H1 (cell line): ENCODE data around the gene DENND4A. TPM values are rescaled to one million over a fixed set of nuclear protein-coding genes. Genes with fewer than 3 reads are reported as not detected.

Source experiments
- CTCF ChIA-PET: fragments of 300-600 bp; sonication (Branson Sonifier 250); formaldehyde crosslinking; loops from one replicate; lab custom pipeline; 2021; ENCODE audit not compliant: partially characterized antibody; lab: Charles Lee
- POLR2A ChIA-PET: fragments of 300-600 bp; sonication (Branson Sonifier 250); formaldehyde crosslinking; loops from one replicate; lab custom pipeline; 2021; ENCODE audit warnings: inconsistent platforms; ENCODE audit not compliant: partially characterized antibody; lab: Charles Lee
- DNase-seq, 2 experiments: peaks; one replicate each; pipeline versions ENCODE4 v3.0.0 to v3.0.0-alpha.2; 2010 to 2022; ENCODE audit warnings: low spot score in 2 of 2, low read depth in 1 of 2, mixed read lengths in 1 of 2
- FAIRE-seq: peaks from 2 replicates; lab custom pipeline; 2011; peaks lifted over from hg19 to GRCh38; lab: Jason Lieb, UNC
- H2AFZ ChIP-seq: 2 replicates; pipeline ENCODE4 v1.8.1; 2012; ENCODE audit warnings: low read length, inconsistent platforms
- H2AK5ac ChIP-seq: 2 replicates; pipeline ENCODE4 v1.6.1; 2013; ENCODE audit warnings: low read depth, low read length
- H2BK120ac ChIP-seq: replicated peaks from 2 replicates; pipeline ENCODE3; 2013; ENCODE audit warnings: low read depth, low read length, inconsistent platforms
- H2BK12ac ChIP-seq: 2 replicates; pipeline ENCODE4 v1.6.1; 2013; ENCODE audit warnings: low read depth, low read length
- H2BK15ac ChIP-seq: 2 replicates; pipeline ENCODE4 v1.6.1; 2013; ENCODE audit warnings: low read length
- H2BK20ac ChIP-seq: 2 replicates; pipeline ENCODE4 v1.6.1; 2013; ENCODE audit warnings: low read length
- H2BK5ac ChIP-seq: 2 replicates; pipeline ENCODE4 v1.6.1; 2013; ENCODE audit warnings: low read depth, low read length
- H3K14ac ChIP-seq: 2 replicates; pipeline ENCODE4 v1.6.1; 2013; ENCODE audit warnings: inconsistent platforms; ENCODE audit not compliant: insufficient read length
- H3K18ac ChIP-seq: 2 replicates; pipeline ENCODE4 v1.6.1; 2013; ENCODE audit warnings: low read length; ENCODE audit errors: extremely low read depth
- H3K23ac ChIP-seq: 2 replicates; pipeline ENCODE4 v1.6.1; 2013; ENCODE audit warnings: inconsistent platforms; ENCODE audit not compliant: insufficient read length
- H3K23me2 ChIP-seq: 2 replicates; pipeline ENCODE4 v1.6.1; 2013; ENCODE audit warnings: low read depth, low read length
- H3K27ac ChIP-seq: 2 replicates; pipeline ENCODE4 v1.6.1; 2011; ENCODE audit warnings: low read depth, low read length, inconsistent platforms
- H3K27me3 ChIP-seq, 4 experiments: replicated peaks in 1 of 4; 1 replicate in 1 of 4; 2 replicates in 3 of 4; pipeline versions ENCODE4 v1.6.1 to v1.8.1; 2011 to 2013; ENCODE audit warnings: low read length in 3 of 4, mild to moderate bottlenecking in 3 of 4, inconsistent platforms in 2 of 4, mixed read lengths in 2 of 4, moderate library complexity in 1 of 4; ENCODE audit not compliant: control insufficient read depth in 3 of 4, insufficient read depth in 3 of 4; ENCODE audit errors: extremely low read depth in 1 of 4
- H3K36me3 ChIP-seq, 4 experiments: 2 replicates each; pipeline versions ENCODE4 v1.6.1 to v1.8.1; 2011 to 2013; ENCODE audit warnings: mild to moderate bottlenecking in 4 of 4, low read length in 3 of 4, moderate library complexity in 2 of 4, control low read depth in 1 of 4, inconsistent platforms in 1 of 4; ENCODE audit not compliant: insufficient read depth in 4 of 4, control insufficient read depth in 2 of 4
- H3K4ac ChIP-seq: replicated peaks from 2 replicates; pipeline ENCODE3; 2013; ENCODE audit warnings: low read length, low read depth, mixed read lengths, inconsistent platforms; ENCODE audit not compliant: insufficient read length
- H3K4me1 ChIP-seq, 4 experiments: replicated peaks in 1 of 4; 1 replicate in 1 of 4; 2 replicates in 3 of 4; pipeline versions ENCODE4 v1.6.1 to v1.8.1; 2011 to 2013; ENCODE audit warnings: low read length in 3 of 4, inconsistent platforms in 2 of 4, mixed read lengths in 1 of 4; ENCODE audit not compliant: insufficient read depth in 4 of 4, control insufficient read depth in 3 of 4
- H3K4me2 ChIP-seq, 2 experiments: 2 replicates each; pipeline versions ENCODE4 v1.6.1 to v1.8.1; 2011 to 2013; ENCODE audit warnings: low read depth in 2 of 2, low read length in 2 of 2, control low read depth in 1 of 2, inconsistent platforms in 1 of 2, mild to moderate bottlenecking in 1 of 2; ENCODE audit not compliant: insufficient read depth in 1 of 2
- H3K4me3 ChIP-seq, 4 experiments: fragments of 200-600, 300-600 bp in 1 of 4; sonication (generic), shearing (Covaris generic), sonication (Bioruptor Twin) in 1 of 4; 2 replicates each; pipeline versions ENCODE4 v1.5.1 to v1.8.1; 2011 to 2016; ENCODE audit warnings: low read length in 4 of 4, low read depth in 3 of 4, control low read depth in 2 of 4, inconsistent platforms in 2 of 4, mild to moderate bottlenecking in 2 of 4, mixed read lengths in 1 of 4, moderate library complexity in 1 of 4; ENCODE audit not compliant: insufficient read depth in 2 of 4; ENCODE audit errors: extremely low read depth in 1 of 4
- H3K56ac ChIP-seq: replicated peaks from 2 replicates; pipeline ENCODE3; 2013; ENCODE audit warnings: low read depth, mild to moderate bottlenecking, mixed read lengths, low read length, inconsistent platforms; ENCODE audit not compliant: insufficient read length
- H3K79me1 ChIP-seq: 2 replicates; pipeline ENCODE4 v1.6.1; 2013; ENCODE audit warnings: low read depth, low read length, control low read depth
- H3K79me2 ChIP-seq, 2 experiments: 2 replicates each; pipeline versions ENCODE4 v1.6.1 to v1.8.1; 2012 to 2013; ENCODE audit warnings: low read length in 2 of 2, mild to moderate bottlenecking in 2 of 2, inconsistent platforms in 1 of 2; ENCODE audit not compliant: insufficient read depth in 2 of 2, control insufficient read depth in 1 of 2
- H3K9ac ChIP-seq, 4 experiments: replicated peaks in 1 of 4; 1 replicate in 1 of 4; 2 replicates in 3 of 4; pipeline versions ENCODE4 v1.6.1 to v1.8.1; 2011 to 2013; ENCODE audit warnings: low read depth in 3 of 4, low read length in 3 of 4, control low read depth in 2 of 4, mild to moderate bottlenecking in 2 of 4, moderate library complexity in 2 of 4, inconsistent platforms in 1 of 4; ENCODE audit errors: extremely low read depth in 1 of 4
- H3K9me3 ChIP-seq, 2 experiments: 2 replicates each; pipeline versions ENCODE4 v1.6.1 to v1.8.1; 2012 to 2013; ENCODE audit warnings: mild to moderate bottlenecking in 2 of 2, moderate library complexity in 2 of 2, control low read depth in 1 of 2, inconsistent platforms in 1 of 2, low read depth in 1 of 2, low read length in 1 of 2, mixed read lengths in 1 of 2; ENCODE audit not compliant: insufficient read depth in 2 of 2
- H4K20me1 ChIP-seq, 2 experiments: replicated peaks in 1 of 2; 2 replicates each; pipeline versions ENCODE3 to v1.8.1; 2011 to 2013; ENCODE audit warnings: inconsistent platforms in 2 of 2, low read length in 2 of 2, mild to moderate bottlenecking in 1 of 2; ENCODE audit not compliant: insufficient read depth in 2 of 2, control insufficient read depth in 1 of 2
- H4K5ac ChIP-seq: 2 replicates; pipeline ENCODE4 v1.6.1; 2013; ENCODE audit warnings: low read length, low read depth, mixed read lengths, inconsistent platforms; ENCODE audit not compliant: insufficient read length
- H4K8ac ChIP-seq: 2 replicates; pipeline ENCODE4 v1.8.0; 2013; ENCODE audit warnings: mild to moderate bottlenecking, moderate library complexity, low read length, inconsistent platforms; ENCODE audit not compliant: insufficient read depth; ENCODE audit errors: extremely low read depth
- H4K91ac ChIP-seq: replicated peaks from 2 replicates; pipeline ENCODE3; 2013; ENCODE audit warnings: low read length, mixed read lengths, inconsistent platforms; ENCODE audit not compliant: insufficient read length
- KDM4A ChIP-seq: IDR thresholded peaks from one replicate; pipeline ENCODE4 v1.7.1; 2012; ENCODE audit warnings: low read depth, mild to moderate bottlenecking, moderate library complexity, low read length, inconsistent platforms; ENCODE audit not compliant: severe bottlenecking
- YY1 ChIP-seq: IDR thresholded peaks from 2 replicates; pipeline ENCODE4 v1.6.1; 2011; ENCODE audit warnings: low read depth, mild to moderate bottlenecking, low read length
- WGBS, 2 experiments: shearing (Covaris generic) in 1 of 2; methylation state at CpG; one replicate each; pipeline versions ENCODE4 v1.1.6 to v1.1.7; 2013 to 2015; ENCODE audit warnings: low lambda C conversion rate in 2 of 2, mixed read lengths in 2 of 2, inconsistent platforms in 1 of 2, low coverage in 1 of 2, missing lambda C conversion rate in 1 of 2; ENCODE audit not compliant: insufficient replicate concordance in 2 of 2, insufficient coverage in 1 of 2, insufficient read length in 1 of 2; ENCODE audit errors: extremely low coverage in 1 of 2, missing lambda C conversion rate in 1 of 2; 5-methylcytosine and 5-hydroxymethylcytosine counted together
- polyA plus RNA-seq, 7 experiments: library from polyadenylated mRNA; depleted of rRNA in 3 of 7; stranded (reverse) in 5 of 7; unstranded in 2 of 7; fragments of >200 nt in 5 of 7; fragments of 200-250 nt in 2 of 7; gene quantifications; 1 replicate in 5 of 7; 2 replicates in 1 of 7; 4 replicates in 1 of 7; pipeline versions ENCODE4 v1.2.1 to v1.2.3, GENCODE V29; 2011 to 2013; ENCODE audit warnings: missing spikeins in 2 of 7, mixed read lengths in 2 of 7
- total RNA-seq: library from RNA; stranded (reverse); fragmentation: NEBNext Ultra II Directional; extraction: Animal tissue kit (Norgen Biotek cat#: 25700); gene quantifications from 2 replicates; pipeline ENCODE4 v1.2.1, GENCODE V29; 2021

DENND4A gene
- total and polyA plus RNA-seq, 2 of the 8 experiments (the other 6 are each of a cell fraction or from before 2014, with no cell fraction given) = 1.3 to 4.7 TPM

GRCh38 chr15:65695081-65695480 is 97.0 kb downstream of the DENND4A start:
- H3K18ac ChIP-seq = no peak overlapping the region
- no peaks in the 10 kb centered on the region for H3K79me2 ChIP-seq
- H3K23me2 ChIP-seq = no peaks in the 10 kb centered on the region
- no peak overlapping the region for H4K91ac ChIP-seq
- no peak overlapping the region for H2BK20ac ChIP-seq
- no peak overlapping the region for H3K56ac ChIP-seq
- no peaks in the 10 kb centered on the region for H4K20me1 ChIP-seq
- DNase-seq = no peak
- H4K8ac ChIP-seq = no peak overlapping the region
- no peaks in the 10 kb centered on the region for H3K9me3 ChIP-seq
- no peak overlapping the region for H3K23ac ChIP-seq
- H2BK5ac ChIP-seq = no peak overlapping the region
- no peak overlapping the region for H2AK5ac ChIP-seq
- CTCF ChIA-PET = interaction anchor here (1.6 kb wide), 1 partner anchor 11 kb away, joined by 4 read pairs; no protein-coding TSS in a partner anchor
- H3K4ac ChIP-seq = no peak overlapping the region
- no peak overlapping the region for H3K4me3 ChIP-seq
- no peak overlapping the region for H2AFZ ChIP-seq
- no peak overlapping the region for H2BK120ac ChIP-seq
- 86% methylated on average over 2 of the region's 2 CpGs; no CpG with 5 or more reads in 1 of the 2 experiments for WGBS, 2 experiments
- H3K27me3 ChIP-seq = no peaks in the 10 kb centered on the region
- H3K36me3 ChIP-seq = no peaks in the 10 kb centered on the region
- POLR2A ChIA-PET = interaction anchor here (0.6 kb wide), 1 partner anchor 25 kb away, joined by 4 read pairs; no protein-coding TSS in a partner anchor
- no peak overlapping the region for H3K27ac ChIP-seq
- no peak overlapping the region for H2BK15ac ChIP-seq
- no peaks in the 10 kb centered on the region for H3K4me1 ChIP-seq
- H3K14ac ChIP-seq = no peak overlapping the region
- H4K5ac ChIP-seq = no peak overlapping the region
- no peak overlapping the region for H3K4me2 ChIP-seq
- H3K9ac ChIP-seq = no peak overlapping the region
- no peak overlapping the region for H2BK12ac ChIP-seq
- H3K79me1 ChIP-seq = no peaks in the 10 kb centered on the region
- FAIRE-seq = no peak
- TF ChIP-seq KDM4A = no peak
- TF ChIP-seq YY1 = no peak
